ENCODE data around the gene PLEKHG3. TPM values are rescaled to one million over a fixed set of nuclear protein-coding genes. Genes with fewer than 3 reads are reported as not detected.

The PLEKHG3 gene
- total and polyA plus RNA-seq, 10 of the 15 experiments (the other 5 are each of a cell fraction or from before 2014, with no cell fraction given): 0.03 to 0.73 (median 0.07) TPM; not detected in 5

DNA sequence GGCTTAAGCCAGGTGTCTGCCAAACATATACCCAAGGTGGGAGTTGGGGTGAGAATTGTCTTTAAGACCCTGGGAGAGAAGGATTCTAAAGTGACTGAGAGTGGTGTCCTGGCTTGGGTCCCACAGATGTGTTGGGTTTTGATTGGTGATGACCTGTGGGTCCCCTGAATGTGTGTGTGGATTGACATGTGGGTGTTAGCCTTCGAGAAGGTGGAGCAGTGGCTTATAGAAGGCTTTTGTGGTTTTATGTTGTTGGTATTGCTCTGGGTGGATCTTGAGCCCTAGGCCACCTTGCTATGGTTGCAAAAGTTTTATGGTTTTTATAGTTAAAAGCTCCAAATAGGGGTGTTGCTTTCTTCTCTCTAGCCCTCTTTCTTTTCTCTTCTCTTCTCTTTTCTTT, 29.7 kb downstream of the PLEKHG3 start:
- ChIA-PET SMC1A (ENCODE audit: uncharacterized antibody, unreplicated experiment) (no interaction called here), CTCF (interaction anchor here (0.6 to 1.4 kb wide), 4 partner anchors 12 to 389 kb away, joined by 3 to 5 read pairs (median 4); no protein-coding TSS in a partner anchor), POLR2A (no interaction called here), RAD21 (ENCODE audit: unreplicated experiment) (no interaction called here)
- H3K27ac ChIP-seq (ENCODE audit: control insufficient read depth, insufficient read depth): no peak overlapping the region
- FAIRE-seq (no peak), DNase-seq (ENCODE audit: low read depth, low spot score) (no peak), ATAC-seq (no peak)
- H3K9me3 ChIP-seq (replicated peaks; ENCODE audit: control insufficient read depth, insufficient read depth, low read length): no peaks in the 10 kb centered on the region
- no peaks in the 10 kb centered on the region for H3K79me2 ChIP-seq (ENCODE audit: control insufficient read depth, insufficient read depth, low read length)
- in situ Hi-C loops (cut with MboI) (no loop called here), intact Hi-C loops (cut with micrococcal nuclease; ENCODE audit: unreplicated experiment) (no loop called here)
- BruUV-seq (replicated peaks): no TSS peak
- H3K4me2 ChIP-seq (ENCODE audit: control insufficient read depth, insufficient read depth): no peak overlapping the region
- H2AFZ ChIP-seq (ENCODE audit: control insufficient read depth, low read depth, low read length): no peak overlapping the region
- no peaks in the 10 kb centered on the region for H3K36me3 ChIP-seq (ENCODE audit: control insufficient read depth in 2 of 2, insufficient read depth in 2 of 2, low read length in 1 of 2)
- no peaks in the 10 kb centered on the region for H3K27me3 ChIP-seq (replicated peaks in 1 of 2; ENCODE audit: control insufficient read depth in 2 of 2, insufficient read depth in 2 of 2, low read length in 1 of 2)
- WGBS (ENCODE audit: insufficient coverage, insufficient replicate concordance, low lambda C conversion rate, missing lambda C conversion rate): 0% methylated on average over 1 of the region's 1 CpG
- TF ChIP-seq, protein P1, sequence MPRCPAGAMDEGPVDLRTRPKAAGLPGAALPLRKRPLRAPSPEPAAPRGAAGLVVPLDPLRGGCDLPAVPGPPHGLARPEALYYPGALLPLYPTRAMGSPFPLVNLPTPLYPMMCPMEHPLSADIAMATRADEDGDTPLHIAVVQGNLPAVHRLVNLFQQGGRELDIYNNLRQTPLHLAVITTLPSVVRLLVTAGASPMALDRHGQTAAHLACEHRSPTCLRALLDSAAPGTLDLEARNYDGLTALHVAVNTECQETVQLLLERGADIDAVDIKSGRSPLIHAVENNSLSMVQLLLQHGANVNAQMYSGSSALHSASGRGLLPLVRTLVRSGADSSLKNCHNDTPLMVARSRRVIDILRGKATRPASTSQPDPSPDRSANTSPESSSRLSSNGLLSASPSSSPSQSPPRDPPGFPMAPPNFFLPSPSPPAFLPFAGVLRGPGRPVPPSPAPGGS (IDR thresholded peaks at IDR 0.05; ENCODE audit: borderline replicate concordance, insufficient read depth, low read depth, low read length, poor library complexity, severe bottlenecking): no peak
- TF ChIP-seq NBN (IDR thresholded peaks at IDR 0.05): no peak
- no peak for TF ChIP-seq RUNX3 (IDR thresholded peaks at IDR 0.05; ENCODE audit: low read length)
- TF ChIP-seq POLR2A (IDR thresholded peaks at IDR 0.05; ENCODE audit: low read depth, low read length): no peak
- TF ChIP-seq, protein P2, sequence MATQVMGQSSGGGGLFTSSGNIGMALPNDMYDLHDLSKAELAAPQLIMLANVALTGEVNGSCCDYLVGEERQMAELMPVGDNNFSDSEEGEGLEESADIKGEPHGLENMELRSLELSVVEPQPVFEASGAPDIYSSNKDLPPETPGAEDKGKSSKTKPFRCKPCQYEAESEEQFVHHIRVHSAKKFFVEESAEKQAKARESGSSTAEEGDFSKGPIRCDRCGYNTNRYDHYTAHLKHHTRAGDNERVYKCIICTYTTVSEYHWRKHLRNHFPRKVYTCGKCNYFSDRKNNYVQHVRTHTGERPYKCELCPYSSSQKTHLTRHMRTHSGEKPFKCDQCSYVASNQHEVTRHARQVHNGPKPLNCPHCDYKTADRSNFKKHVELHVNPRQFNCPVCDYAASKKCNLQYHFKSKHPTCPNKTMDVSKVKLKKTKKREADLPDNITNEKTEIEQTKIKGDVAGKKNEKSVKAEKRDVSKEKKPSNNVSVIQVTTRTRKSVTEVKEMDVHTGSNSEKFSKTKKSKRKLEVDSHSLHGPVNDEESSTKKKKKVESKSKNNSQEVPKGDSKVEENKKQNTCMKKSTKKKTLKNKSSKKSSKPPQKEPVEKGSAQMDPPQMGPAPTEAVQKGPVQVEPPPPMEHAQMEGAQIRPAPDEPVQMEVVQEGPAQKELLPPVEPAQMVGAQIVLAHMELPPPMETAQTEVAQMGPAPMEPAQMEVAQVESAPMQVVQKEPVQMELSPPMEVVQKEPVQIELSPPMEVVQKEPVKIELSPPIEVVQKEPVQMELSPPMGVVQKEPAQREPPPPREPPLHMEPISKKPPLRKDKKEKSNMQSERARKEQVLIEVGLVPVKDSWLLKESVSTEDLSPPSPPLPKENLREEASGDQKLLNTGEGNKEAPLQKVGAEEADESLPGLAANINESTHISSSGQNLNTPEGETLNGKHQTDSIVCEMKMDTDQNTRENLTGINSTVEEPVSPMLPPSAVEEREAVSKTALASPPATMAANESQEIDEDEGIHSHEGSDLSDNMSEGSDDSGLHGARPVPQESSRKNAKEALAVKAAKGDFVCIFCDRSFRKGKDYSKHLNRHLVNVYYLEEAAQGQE (IDR thresholded peaks at IDR 0.05; ENCODE audit: low read depth, low read length): no peak
- TF ChIP-seq, protein P3, sequence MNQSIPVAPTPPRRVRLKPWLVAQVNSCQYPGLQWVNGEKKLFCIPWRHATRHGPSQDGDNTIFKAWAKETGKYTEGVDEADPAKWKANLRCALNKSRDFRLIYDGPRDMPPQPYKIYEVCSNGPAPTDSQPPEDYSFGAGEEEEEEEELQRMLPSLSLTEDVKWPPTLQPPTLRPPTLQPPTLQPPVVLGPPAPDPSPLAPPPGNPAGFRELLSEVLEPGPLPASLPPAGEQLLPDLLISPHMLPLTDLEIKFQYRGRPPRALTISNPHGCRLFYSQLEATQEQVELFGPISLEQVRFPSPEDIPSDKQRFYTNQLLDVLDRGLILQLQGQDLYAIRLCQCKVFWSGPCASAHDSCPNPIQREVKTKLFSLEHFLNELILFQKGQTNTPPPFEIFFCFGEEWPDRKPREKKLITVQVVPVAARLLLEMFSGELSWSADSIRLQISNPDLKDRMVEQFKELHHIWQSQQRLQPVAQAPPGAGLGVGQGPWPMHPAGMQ (IDR thresholded peaks at IDR 0.05; ENCODE audit: borderline replicate concordance): no peak
- no peak for TF ChIP-seq PAX8 (IDR thresholded peaks at IDR 0.05)
- no peak for TF ChIP-seq RFX5 (IDR thresholded peaks at IDR 0.05; ENCODE audit: low read depth, low read length)
- TF ChIP-seq, protein P4, sequence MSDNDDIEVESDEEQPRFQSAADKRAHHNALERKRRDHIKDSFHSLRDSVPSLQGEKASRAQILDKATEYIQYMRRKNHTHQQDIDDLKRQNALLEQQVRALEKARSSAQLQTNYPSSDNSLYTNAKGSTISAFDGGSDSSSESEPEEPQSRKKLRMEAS (IDR thresholded peaks at IDR 0.05; ENCODE audit: low read depth, low read length): no peak
- no peak for TF ChIP-seq NR2F1 (conservative IDR thresholded peaks at IDR 0.05)
- TF ChIP-seq POLR2AphosphoS5 (IDR thresholded peaks at IDR 0.05; ENCODE audit: low read length): no peak
- TF ChIP-seq CEBPB (IDR thresholded peaks at IDR 0.05; ENCODE audit: borderline replicate concordance in 1 of 2, low read depth in 2 of 2, low read length in 2 of 2): no peak
- TF ChIP-seq TARDBP (IDR thresholded peaks at IDR 0.05; ENCODE audit: borderline replicate concordance): no peak
- TF ChIP-seq ZSCAN29 (IDR thresholded peaks at IDR 0.05): no peak
- no peak for TF ChIP-seq CHD2 (IDR thresholded peaks at IDR 0.05; ENCODE audit: borderline replicate concordance, low read depth, low read length)
- no peaks in the 10 kb centered on the region for H4K20me1 ChIP-seq (ENCODE audit: control insufficient read depth, insufficient read depth)
- H3K4me3 ChIP-seq: no peak overlapping the region
- H3K9ac ChIP-seq (ENCODE audit: control insufficient read depth, insufficient read depth, low read length): no peak overlapping the region
- H3K4me1 ChIP-seq (ENCODE audit: control insufficient read depth, insufficient read depth, low read length): no peaks in the 10 kb centered on the region
